ELF-1 (cell line): Measurements from ENCODE around the gene ASPSCR1.

Experiments used
- DNase-seq: peaks from one replicate; pipeline ENCODE4 v3.0.0-alpha.2; 2016; ENCODE audit warnings: low read depth, low spot score

Gene ASPSCR1

GRCh38 chr17:82039695-82040299 is 62.4 kb downstream of the ASPSCR1 start:
- no peak for DNase-seq

- no peak for DNase-seq
Observed at GRCh38 chr17:82041144-82041814, 63.9 kb downstream of the ASPSCR1 start.

- no peak for DNase-seq
Observed at GRCh38 chr17:82042649-82043048, 65.2 kb downstream of the ASPSCR1 start.

GRCh38 chr17:82043507-82043906 is 66.1 kb downstream of the ASPSCR1 start:
- no peak for DNase-seq

GRCh38 chr17:82045936-82046484 is 68.6 kb downstream of the ASPSCR1 start:
- DNase-seq, result no peak

- no peak for DNase-seq
Observed at GRCh38 chr17:82046903-82047302, 69.5 kb downstream of the ASPSCR1 start.

- DNase-seq, result no peak
Observed at GRCh38 chr17:82047379-82047778, 70.0 kb downstream of the ASPSCR1 start.

GRCh38 chr17:82047914-82048570 is 70.6 kb downstream of the ASPSCR1 start:
- DNase-seq, result no peak

- no peak for DNase-seq
Observed at GRCh38 chr17:82048571-82048971, 71.1 kb downstream of the ASPSCR1 start.

- no peak for DNase-seq
Observed at GRCh38 chr17:82049106-82049505, 71.7 kb downstream of the ASPSCR1 start.

GRCh38 chr17:82049521-82049971 is 72.1 kb downstream of the ASPSCR1 start:
- DNase-seq, result no peak

GRCh38 chr17:82050152-82050760 is 72.8 kb downstream of the ASPSCR1 start:
- DNase-seq, result no peak

GRCh38 chr17:82050761-82051641 is 73.6 kb downstream of the ASPSCR1 start:
- no peak for DNase-seq

- DNase-seq, result no peak
Observed at GRCh38 chr17:82051776-82052637, 74.6 kb downstream of the ASPSCR1 start, which contains the start of the genes GPS1 and RFNG. GPS1 (plus strand) TSS chr17:82051898; CDS start chr17:82051932, 34 bp downstream. RFNG (minus strand) TSS chr17:82051811; CDS start chr17:82051766, 45 bp downstream.

- no peak for DNase-seq
Observed at GRCh38 chr17:82052638-82053059, 75.2 kb downstream of the ASPSCR1 start.

- DNase-seq, result no peak
Observed at GRCh38 chr17:82053130-82053529, 75.7 kb downstream of the ASPSCR1 start.

- no peak for DNase-seq
Observed at GRCh38 chr17:82053556-82054263, 76.3 kb downstream of the ASPSCR1 start.

GRCh38 chr17:82054351-82055022 is 77.1 kb downstream of the ASPSCR1 start:
- DNase-seq, result no peak
